ENCODE results near the gene AP1S3. TPM values are rescaled to one million over a fixed set of nuclear protein-coding genes. Genes with fewer than 3 reads are reported as not detected.

The AP1S3 gene
- total and polyA plus RNA-seq, 2 donors (not counting 3 experiments of a cell fraction or from before 2014, with no cell fraction given) = 0.69 to 3.8 TPM

- no peak overlapping the region for H3K4me2 ChIP-seq (ENCODE audit: insufficient read depth, low read length)
- BruUV-seq (replicated peaks) = no TSS peak
- H3K79me2 ChIP-seq (ENCODE audit: control insufficient read depth, insufficient read depth, low read length) = no peaks in the 10 kb centered on the region
- no peaks in the 10 kb centered on the region for H3K27me3 ChIP-seq (ENCODE audit: control insufficient read depth in 2 of 2, insufficient read depth in 2 of 2, low read length in 2 of 2)
- TF ChIP-seq MAX (IDR thresholded peaks at IDR 0.05; ENCODE audit: insufficient read depth, insufficient read length) (no peak), CTCF (IDR thresholded peaks at IDR 0.05; ENCODE audit: extremely low read depth in 1 of 2, insufficient read depth in 1 of 2, low read depth in 1 of 2, low read length in 2 of 2) (no peak), FOS (IDR thresholded peaks at IDR 0.05; ENCODE audit: borderline replicate concordance, insufficient read depth, low read length) (no peak), EZH2 (IDR thresholded peaks at IDR 0.05; ENCODE audit: borderline replicate concordance, low read depth, low read length, severe bottlenecking) (no peak), POLR2A (IDR thresholded peaks at IDR 0.05; ENCODE audit: low read depth, low read length) (no peak), MYC (IDR thresholded peaks at IDR 0.05; ENCODE audit: low read depth, low read length) (no peak), JUN (IDR thresholded peaks at IDR 0.05; ENCODE audit: borderline replicate concordance, insufficient read depth, insufficient read length, low read depth) (no peak), POLR2AphosphoS5 (IDR thresholded peaks at IDR 0.05; ENCODE audit: insufficient read depth, low read depth, low read length) (no peak), GATA2 (IDR thresholded peaks at IDR 0.05; ENCODE audit: insufficient read depth, insufficient read length, low read depth, low read length) (no peak)
- intact Hi-C loops (cut with micrococcal nuclease) = no loop called here
- dilution Hi-C loops (cut with MboI; ENCODE audit: extremely low pct_ligation_motif_present, low sequenced_read_pairs) = no loop called here
- peaks cover 14% of the 10 kb centered on the region for H3K4me1 ChIP-seq (ENCODE audit: control insufficient read depth, extremely low read depth, insufficient read depth, low read length)
- no peak overlapping the region for H3K27ac ChIP-seq (ENCODE audit: insufficient read depth, low read depth, low read length)
- DNase-seq (ENCODE audit: low read depth, low spot score) (no peak), FAIRE-seq (no peak)
- H3K9ac ChIP-seq (replicated peaks; ENCODE audit: extremely low read depth, insufficient read depth, low read length) = no peak overlapping the region
- H3K4me3 ChIP-seq (replicated peaks in 1 of 3; ENCODE audit: insufficient read depth in 1 of 3, low read depth in 1 of 3, low read length in 3 of 3) = no peak overlapping the region
- H4K20me1 ChIP-seq (replicated peaks; ENCODE audit: control insufficient read depth, extremely low read depth, insufficient read depth, low read length) = no peaks in the 10 kb centered on the region
- H3K9me1 ChIP-seq (replicated peaks; ENCODE audit: control insufficient read depth, extremely low read depth, insufficient read depth, low read length) = no peaks in the 10 kb centered on the region
- no peak overlapping the region for H2AFZ ChIP-seq (ENCODE audit: low read depth, low read length)
- ChIA-PET POLR2A (no interaction called here), CTCF (interaction anchor here (1.0 kb wide), 1 partner anchor 8 kb away, joined by 4 read pairs; no protein-coding TSS in a partner anchor)
- no peaks in the 10 kb centered on the region for H3K36me3 ChIP-seq (ENCODE audit: control insufficient read depth in 2 of 2, extremely low read depth in 1 of 2, insufficient read depth in 2 of 2, low read length in 2 of 2)
- H3K9me3 ChIP-seq (replicated peaks; ENCODE audit: control insufficient read depth, insufficient read depth, low read length) = no peaks in the 10 kb centered on the region
Measured at GRCh38 chr2:223734346-223734745, 103.0 kb downstream of the AP1S3 start.
